ENCODE data around the gene COIL. TPM values are rescaled to one million over a fixed set of nuclear protein-coding genes. Genes with fewer than 3 reads are reported as not detected.

Gene COIL
- total and polyA plus RNA-seq, 2 donors (not counting 1 experiment from before 2014, with no cell fraction given): 3.7 to 19.8 TPM

DNA sequence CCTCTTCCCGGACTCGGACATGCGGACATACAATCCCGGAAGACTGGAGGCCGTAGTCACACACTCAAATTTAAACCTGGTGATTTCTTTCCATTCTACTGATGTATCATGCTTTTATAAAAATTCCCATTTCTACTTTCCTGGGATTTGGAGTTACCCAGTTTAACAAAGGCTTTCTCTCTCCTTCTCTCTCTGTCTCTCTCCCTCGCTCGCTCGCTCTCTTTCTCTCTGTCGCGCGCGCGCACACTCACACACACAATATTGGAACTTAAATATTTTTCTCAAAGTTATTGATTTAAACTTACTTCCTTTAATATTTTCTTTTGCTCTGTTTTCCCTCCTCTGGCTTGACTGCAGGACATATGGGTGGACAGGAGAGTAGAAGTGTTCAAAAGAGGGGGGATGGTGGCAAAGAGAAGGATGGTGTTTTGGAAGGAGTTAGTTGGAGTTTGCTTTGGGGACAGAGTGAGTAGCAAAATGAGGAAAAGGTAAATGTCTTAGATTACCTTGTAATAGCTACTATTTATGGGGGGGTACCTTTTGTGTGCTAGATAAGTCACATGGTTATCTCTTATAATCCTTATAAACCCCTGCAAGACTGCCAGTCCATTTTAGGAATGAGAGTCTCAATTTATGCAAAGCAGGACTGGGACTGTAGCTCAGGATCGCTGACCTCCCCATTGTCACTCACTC lies 46.1 kb downstream of the COIL start:
- peak overlapping the region; percentile 98 for H3K4me3 Mint-ChIP-seq
- peak overlapping the region; percentile 82 to 93 (median 86) for H3K4me3 ChIP-seq (ENCODE audit: control extremely low read depth in 1 of 5, extremely low read depth in 1 of 5, insufficient read depth in 1 of 5, low read depth in 2 of 5, low read length in 4 of 5)
- H3K27me3 Mint-ChIP-seq: no peaks in the 10 kb centered on the region
- H3K4me2 ChIP-seq (replicated peaks; ENCODE audit: low read depth, low read length, poor library complexity, severe bottlenecking): peak overlapping the region; percentile 88
- H3K36me3 ChIP-seq (replicated peaks in 1 of 2; ENCODE audit: control extremely low read depth in 1 of 2, control insufficient read depth in 1 of 2, extremely low read depth in 1 of 2, insufficient read depth in 2 of 2, low read length in 1 of 2): no peaks in the 10 kb centered on the region
- H3K9ac ChIP-seq (ENCODE audit: low read length): peak overlapping the region; percentile 92
- ChIA-PET CTCF (interaction anchor here (0.7 to 1.7 kb wide), 3 partner anchors 25 to 97 kb away, joined by 3 to 7 read pairs (median 4); partner anchors contain the start of gene DGKE), POLR2A (interaction anchor here (1.3 to 2.3 kb wide), 2 partner anchors 25 to 81 kb away, joined by 3 to 27 read pairs; partner anchors contain the start of genes C17orf67 and DGKE)
- H3K79me2 ChIP-seq (ENCODE audit: control insufficient read depth, insufficient read depth, low read length): peaks cover 50% of the 10 kb centered on the region
- no peak for DNase-seq
- no peaks in the 10 kb centered on the region for H3K9me3 Mint-ChIP-seq (ENCODE audit: insufficient read depth)
- peaks cover 32% of the 10 kb centered on the region for H4K20me1 ChIP-seq (ENCODE audit: control insufficient read depth, insufficient read depth, low read length, poor library complexity, severe bottlenecking)
- TF ChIP-seq EZH2 (IDR thresholded peaks at IDR 0.05; ENCODE audit: borderline replicate concordance, insufficient read depth, low read depth, low read length, poor library complexity, severe bottlenecking): no peak
- TF ChIP-seq, protein P1, sequence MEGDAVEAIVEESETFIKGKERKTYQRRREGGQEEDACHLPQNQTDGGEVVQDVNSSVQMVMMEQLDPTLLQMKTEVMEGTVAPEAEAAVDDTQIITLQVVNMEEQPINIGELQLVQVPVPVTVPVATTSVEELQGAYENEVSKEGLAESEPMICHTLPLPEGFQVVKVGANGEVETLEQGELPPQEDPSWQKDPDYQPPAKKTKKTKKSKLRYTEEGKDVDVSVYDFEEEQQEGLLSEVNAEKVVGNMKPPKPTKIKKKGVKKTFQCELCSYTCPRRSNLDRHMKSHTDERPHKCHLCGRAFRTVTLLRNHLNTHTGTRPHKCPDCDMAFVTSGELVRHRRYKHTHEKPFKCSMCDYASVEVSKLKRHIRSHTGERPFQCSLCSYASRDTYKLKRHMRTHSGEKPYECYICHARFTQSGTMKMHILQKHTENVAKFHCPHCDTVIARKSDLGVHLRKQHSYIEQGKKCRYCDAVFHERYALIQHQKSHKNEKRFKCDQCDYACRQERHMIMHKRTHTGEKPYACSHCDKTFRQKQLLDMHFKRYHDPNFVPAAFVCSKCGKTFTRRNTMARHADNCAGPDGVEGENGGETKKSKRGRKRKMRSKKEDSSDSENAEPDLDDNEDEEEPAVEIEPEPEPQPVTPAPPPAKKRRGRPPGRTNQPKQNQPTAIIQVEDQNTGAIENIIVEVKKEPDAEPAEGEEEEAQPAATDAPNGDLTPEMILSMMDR (IDR thresholded peaks at IDR 0.05): no peak
- no peak for ATAC-seq (ENCODE audit: low read depth)
- peak overlapping the region; percentile 92 for H2AFZ ChIP-seq (ENCODE audit: insufficient read depth, low read depth, low read length, poor library complexity, severe bottlenecking)
- H3K27ac ChIP-seq (ENCODE audit: low read length in 2 of 2): peak overlapping the region; percentile 71 to 84
- H3K4me1 ChIP-seq (ENCODE audit: control insufficient read depth in 2 of 2, insufficient read depth in 2 of 2, low read length in 2 of 2): peaks cover 40 to 47% of the 10 kb centered on the region in 2 donors
- 14% methylated on average over 6 of the region's 14 CpGs for WGBS (ENCODE audit: insufficient coverage)
- H3K27me3 ChIP-seq (replicated peaks in 1 of 4; ENCODE audit: control extremely low read depth in 1 of 4, control insufficient read depth in 3 of 4, insufficient read depth in 4 of 4, low read length in 3 of 4): no peaks in the 10 kb centered on the region
- H3K4me1 Mint-ChIP-seq: peaks cover 53% of the 10 kb centered on the region
- no peaks in the 10 kb centered on the region for H3K9me3 ChIP-seq (ENCODE audit: control extremely low read depth in 1 of 3, control insufficient read depth in 2 of 3, insufficient read depth in 1 of 3, low read length in 2 of 3)
- intact Hi-C loops (cut with micrococcal nuclease): loop anchor here (1.0 kb wide), 4 partner anchors 26 to 80 kb away; partner anchors contain the start of genes COIL and DGKE
- H3K27ac Mint-ChIP-seq: peak overlapping the region; percentile 72

All from B cell (primary cell).